GM12864 (cell line): Measurements from ENCODE around the gene PELI1.

ENCODE experiments used
- DNase-seq: peaks from one replicate; pipeline ENCODE4 v3.0.0-alpha.2; 2011; ENCODE audit warnings: low read depth
- H3K4me3 ChIP-seq: 2 replicates; pipeline ENCODE4 v1.5.1; 2011; ENCODE audit warnings: mild to moderate bottlenecking, low read depth, low read length, control low read depth
- TF ChIP-seq, protein P1 (sequence below): IDR thresholded peaks from 2 replicates; pipeline ENCODE4 v1.5.1; 2011; ENCODE audit warnings: low read depth, mild to moderate bottlenecking, moderate library complexity, low read length, control low read depth, inconsistent platforms; ENCODE audit errors: missing control alignments

PELI1 gene

DNA sequence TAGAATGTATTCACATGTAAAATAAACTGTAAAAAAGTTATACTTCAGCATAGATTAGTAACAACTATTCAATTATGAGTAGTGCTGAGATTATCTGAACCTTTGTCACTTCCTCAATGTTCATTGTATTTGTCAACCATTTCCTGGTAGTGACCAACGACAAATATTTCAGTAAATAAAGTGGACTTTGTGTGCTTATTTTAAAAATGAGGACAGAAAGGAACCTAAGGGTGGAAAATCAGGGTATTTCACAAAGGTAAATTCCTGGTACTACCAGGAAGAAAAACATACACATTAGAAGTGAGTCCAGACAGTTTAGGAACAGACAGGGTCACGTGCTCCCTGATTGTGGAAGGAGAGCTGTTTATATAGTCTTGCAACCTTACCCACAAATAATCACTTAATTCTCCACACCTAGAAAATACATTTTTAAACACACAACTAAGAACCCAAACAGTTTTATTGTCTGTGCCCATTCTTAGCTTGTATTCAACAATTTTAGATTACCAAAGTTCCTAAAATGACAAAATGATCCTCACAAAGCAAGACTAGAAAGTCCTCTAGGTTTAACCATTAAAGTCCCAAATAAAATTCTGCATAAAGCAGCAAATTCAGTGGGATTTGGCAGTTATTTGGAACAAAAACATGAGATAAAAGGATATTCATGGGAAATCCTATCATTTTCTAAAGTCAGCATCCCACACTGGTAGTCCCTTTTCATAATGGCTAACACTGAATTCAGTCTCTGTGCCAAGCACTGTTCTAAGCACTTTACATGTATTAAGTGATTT lies 28.2 kb downstream of the PELI1 start:
- TF ChIP-seq, protein P1, sequence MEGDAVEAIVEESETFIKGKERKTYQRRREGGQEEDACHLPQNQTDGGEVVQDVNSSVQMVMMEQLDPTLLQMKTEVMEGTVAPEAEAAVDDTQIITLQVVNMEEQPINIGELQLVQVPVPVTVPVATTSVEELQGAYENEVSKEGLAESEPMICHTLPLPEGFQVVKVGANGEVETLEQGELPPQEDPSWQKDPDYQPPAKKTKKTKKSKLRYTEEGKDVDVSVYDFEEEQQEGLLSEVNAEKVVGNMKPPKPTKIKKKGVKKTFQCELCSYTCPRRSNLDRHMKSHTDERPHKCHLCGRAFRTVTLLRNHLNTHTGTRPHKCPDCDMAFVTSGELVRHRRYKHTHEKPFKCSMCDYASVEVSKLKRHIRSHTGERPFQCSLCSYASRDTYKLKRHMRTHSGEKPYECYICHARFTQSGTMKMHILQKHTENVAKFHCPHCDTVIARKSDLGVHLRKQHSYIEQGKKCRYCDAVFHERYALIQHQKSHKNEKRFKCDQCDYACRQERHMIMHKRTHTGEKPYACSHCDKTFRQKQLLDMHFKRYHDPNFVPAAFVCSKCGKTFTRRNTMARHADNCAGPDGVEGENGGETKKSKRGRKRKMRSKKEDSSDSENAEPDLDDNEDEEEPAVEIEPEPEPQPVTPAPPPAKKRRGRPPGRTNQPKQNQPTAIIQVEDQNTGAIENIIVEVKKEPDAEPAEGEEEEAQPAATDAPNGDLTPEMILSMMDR: no peak
- no peak for DNase-seq

DNA sequence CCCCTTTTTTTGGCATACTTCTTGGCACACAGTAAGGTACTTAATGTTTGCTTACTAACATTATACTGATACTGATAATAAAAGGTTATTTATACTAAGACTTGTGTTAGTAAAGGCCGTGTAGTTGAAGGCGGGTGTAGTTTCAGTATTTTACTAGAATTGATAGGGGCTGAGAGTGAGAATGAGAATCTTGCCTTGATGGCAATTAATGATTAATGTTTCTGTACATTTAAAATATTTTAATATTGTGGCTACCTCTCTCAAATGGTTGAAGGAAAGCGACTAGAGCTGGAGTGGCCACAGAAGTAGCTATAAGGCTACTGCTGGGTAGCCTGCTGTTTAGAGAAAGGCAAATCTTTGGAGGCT lies 29.3 kb downstream of the PELI1 start:
- TF ChIP-seq, protein P1: no peak
- no peak for DNase-seq
- no peak overlapping the region for H3K4me3 ChIP-seq

More for the DNA sequence above, 28.2 kb downstream of the PELI1 start:
- no peak overlapping the region for H3K4me3 ChIP-seq

DNA sequence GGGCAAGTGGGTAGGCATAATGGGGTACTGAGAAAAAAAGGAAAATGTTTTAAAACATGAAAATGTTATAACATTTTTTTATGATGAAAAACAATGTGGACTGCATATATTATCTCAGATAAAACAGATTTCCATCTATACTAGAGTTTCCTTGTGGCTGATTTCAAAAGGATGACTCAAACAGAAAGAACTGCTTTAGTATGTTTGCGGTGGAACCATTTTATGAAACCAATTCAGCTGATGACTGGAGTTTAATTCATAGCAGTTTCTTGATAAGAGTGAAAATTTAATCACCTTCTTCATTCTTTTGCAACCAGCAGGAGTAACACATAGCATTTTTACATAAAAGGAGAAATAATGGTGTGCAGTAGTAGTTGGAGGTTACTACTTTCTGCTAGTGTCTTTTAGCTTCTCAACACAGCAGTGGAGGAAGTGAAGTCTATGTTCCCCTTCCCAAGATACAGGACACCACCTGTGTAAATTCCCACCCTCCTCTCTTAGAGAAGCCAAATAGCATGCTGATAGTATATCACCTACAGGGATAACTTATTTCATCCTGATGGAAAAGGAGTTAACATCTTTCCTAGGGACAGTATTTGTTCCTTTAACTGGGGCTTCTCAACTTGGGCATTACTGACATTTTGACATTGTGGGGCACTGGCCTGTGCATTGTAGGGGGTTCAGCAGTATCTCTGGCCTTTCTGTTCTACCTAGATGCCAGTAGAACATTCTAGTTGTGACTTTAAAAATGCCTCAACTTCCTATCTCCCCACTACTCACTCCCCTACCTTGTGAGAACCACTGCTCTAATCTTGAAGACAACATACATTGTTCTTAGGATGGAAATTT lies 29.9 kb downstream of the PELI1 start:
- TF ChIP-seq, protein P1: no peak
- H3K4me3 ChIP-seq: no peak overlapping the region
- DNase-seq: peak; percentile 48

DNA sequence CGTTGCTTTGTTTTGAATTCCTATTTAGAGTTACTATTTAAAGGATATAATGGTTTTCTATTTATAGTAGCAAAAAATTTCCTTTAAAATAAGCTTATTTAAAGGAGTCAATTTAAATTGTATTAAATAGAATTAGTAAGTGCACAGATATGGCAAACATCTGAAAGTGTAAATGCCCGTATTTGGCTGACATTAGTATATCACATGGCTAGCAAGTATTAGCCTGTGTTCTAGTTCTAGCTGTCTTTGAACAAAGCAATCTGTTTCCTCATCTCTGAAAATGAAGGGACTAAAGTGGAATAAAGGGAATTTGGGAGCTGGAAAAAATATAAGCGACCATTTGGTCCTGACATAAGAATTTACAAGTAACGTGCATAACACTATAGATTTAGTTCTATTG lies 32.2 kb downstream of the PELI1 start:
- DNase-seq: no peak
- no peak overlapping the region for H3K4me3 ChIP-seq
- TF ChIP-seq, protein P1: no peak

DNA sequence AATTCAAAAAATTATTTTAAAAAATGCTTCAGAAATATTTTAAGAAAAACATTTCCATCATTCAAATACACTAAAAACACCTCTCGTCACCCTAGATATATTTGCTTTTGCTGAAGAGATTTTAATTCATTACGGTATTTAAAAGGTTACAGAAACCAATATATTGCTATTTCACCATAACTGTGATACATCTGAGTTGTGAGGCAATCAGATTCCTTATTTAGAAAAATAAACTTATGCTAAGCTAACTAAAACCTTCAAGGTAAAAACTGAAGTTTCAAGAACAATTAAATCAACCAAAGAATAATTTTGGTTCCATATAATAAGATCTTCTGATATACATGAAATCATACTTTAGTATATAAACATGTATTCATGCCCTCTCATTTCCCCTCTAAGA lies 32.8 kb downstream of the PELI1 start:
- no peak for DNase-seq
- no peak overlapping the region for H3K4me3 ChIP-seq
- TF ChIP-seq, protein P1: no peak

DNA sequence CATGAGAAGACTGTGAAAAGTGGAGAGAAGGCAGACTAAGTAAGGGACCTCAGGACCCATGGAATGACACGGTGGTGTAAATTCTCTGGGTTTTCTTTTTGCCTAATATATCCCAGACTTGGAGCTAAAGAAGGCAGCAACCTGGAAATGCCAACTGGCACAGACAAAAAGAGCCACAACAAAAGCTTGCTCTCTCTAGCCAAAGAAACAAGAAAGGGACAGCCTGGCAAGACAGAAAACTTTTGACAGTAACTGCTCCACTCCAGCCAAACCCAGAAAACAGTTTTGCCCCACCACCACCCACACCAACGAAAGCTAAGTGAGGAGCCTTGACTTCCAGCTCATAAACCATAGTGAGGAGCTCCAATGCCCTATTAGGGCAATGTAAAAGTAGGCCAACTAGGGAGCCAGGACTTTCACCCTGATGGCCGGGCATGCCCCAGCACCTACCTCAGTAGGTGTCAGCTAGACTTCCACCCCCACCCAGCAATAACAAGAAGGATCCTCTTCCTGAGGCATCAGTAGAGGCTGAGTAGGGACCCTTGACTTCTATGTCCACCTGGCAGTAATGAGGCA lies 35.5 kb downstream of the PELI1 start:
- H3K4me3 ChIP-seq: no peak overlapping the region
- DNase-seq: no peak
- TF ChIP-seq, protein P1: no peak
